HEK293T (cell line): ENCODE data around the gene BANF1.

Source experiments
- CTCF ChIA-PET: fragments of 350-600 bp; formaldehyde crosslinking; extraction: SDS; loops from one replicate; lab custom pipeline; 2021; ENCODE audit warnings: antibody characterized with exemption, inconsistent platforms; lab: Yijun Ruan, JAX
- POLR2A ChIA-PET: fragments of 350-600 bp; formaldehyde crosslinking; extraction: SDS; loops from one replicate; lab custom pipeline; 2020; ENCODE audit warnings: antibody characterized with exemption, inconsistent platforms; lab: Yijun Ruan, JAX
- DNase-seq: peaks from one replicate; pipeline ENCODE4 v3.0.0; 2012; ENCODE audit warnings: mixed read lengths; ENCODE audit errors: extremely low spot score
- ARNT ChIP-seq: fragments of 450-650 bp; IDR thresholded peaks from 2 replicates; pipeline ENCODE4 v1.6.1; 2017; ENCODE audit warnings: mild to moderate bottlenecking
- BHLHE40 ChIP-seq: fragments of 450-650 bp; IDR thresholded peaks from 2 replicates; pipeline ENCODE4 v1.6.1; 2016; ENCODE audit warnings: mild to moderate bottlenecking, moderate library complexity, borderline replicate concordance
- CTBP1 ChIP-seq: fragments of 450-650 bp; IDR thresholded peaks from 2 replicates; pipeline ENCODE4 v1.6.1; 2016; ENCODE audit warnings: borderline replicate concordance
- ELF4 ChIP-seq: fragments of 450-650 bp; IDR thresholded peaks from 2 replicates; pipeline ENCODE4 v1.6.1; 2017; ENCODE audit warnings: antibody characterized with exemption
- FOXA1 ChIP-seq: fragments of 450-650 bp; IDR thresholded peaks from 2 replicates; pipeline ENCODE4 v1.6.1; 2016; ENCODE audit warnings: mild to moderate bottlenecking
- FOXK2 ChIP-seq: fragments of 450-650 bp; IDR thresholded peaks from 2 replicates; pipeline ENCODE4 v1.6.1; 2016; ENCODE audit warnings: mild to moderate bottlenecking
- FOXM1 ChIP-seq: fragments of 450-650 bp; IDR thresholded peaks from 2 replicates; pipeline ENCODE4 v1.6.1; 2017; ENCODE audit warnings: mild to moderate bottlenecking, borderline replicate concordance
- HDGF ChIP-seq: fragments of 450-650 bp; IDR thresholded peaks from 2 replicates; pipeline ENCODE4 v1.6.1; 2017; ENCODE audit warnings: antibody characterized with exemption, borderline replicate concordance
- L3MBTL2 ChIP-seq: fragments of 450-650 bp; conservative IDR thresholded peaks from 2 replicates; pipeline ENCODE4 v1.6.1; 2016; ENCODE audit warnings: mild to moderate bottlenecking
- LEF1 ChIP-seq: fragments of 450-650 bp; IDR thresholded peaks from 2 replicates; pipeline ENCODE4 v1.6.1; 2017; ENCODE audit warnings: mild to moderate bottlenecking, borderline replicate concordance
- NFRKB ChIP-seq: fragments of 450-650 bp; IDR thresholded peaks from 2 replicates; pipeline ENCODE4 v1.6.1; 2016; ENCODE audit warnings: mild to moderate bottlenecking, moderate library complexity
- PKNOX1 ChIP-seq: fragments of 450-650 bp; IDR thresholded peaks from 2 replicates; pipeline ENCODE4 v1.6.1; 2016
- SP1 ChIP-seq: fragments of 450-650 bp; IDR thresholded peaks from 2 replicates; pipeline ENCODE4 v1.6.1; 2017
- SUZ12 ChIP-seq: fragments of 450-650 bp; IDR thresholded peaks from 2 replicates; pipeline ENCODE4 v1.6.1; 2016; ENCODE audit warnings: mild to moderate bottlenecking
- TARDBP ChIP-seq: fragments of 450-650 bp; IDR thresholded peaks from 2 replicates; pipeline ENCODE4 v1.6.1; 2016
- ZNF384 ChIP-seq: fragments of 450-650 bp; IDR thresholded peaks from 2 replicates; pipeline ENCODE4 v1.6.1; 2016

BANF1 gene

GRCh38 chr11:66047541-66048365 is 45.5 kb downstream of the BANF1 start:
- TF ChIP-seq SUZ12, result no peak
- TF ChIP-seq FOXK2, result no peak
- TF ChIP-seq TARDBP, result no peak
- TF ChIP-seq LEF1, result no peak
- TF ChIP-seq FOXM1, result no peak
- no peak for TF ChIP-seq SP1
- TF ChIP-seq CTBP1, result no peak
- no peak for TF ChIP-seq HDGF
- no peak for TF ChIP-seq PKNOX1
- no peak for TF ChIP-seq L3MBTL2
- no peak for TF ChIP-seq FOXA1
- no peak for TF ChIP-seq ARNT
- no peak for TF ChIP-seq ZNF384
- no peak for TF ChIP-seq ELF4
- no peak for TF ChIP-seq BHLHE40
- TF ChIP-seq NFRKB, result no peak
- DNase-seq, result no peak
- CTCF ChIA-PET, result interaction anchor here (1.6 kb wide), 1 partner anchor 25 kb away, joined by 5 read pairs; no protein-coding TSS in a partner anchor
- POLR2A ChIA-PET, result no interaction called here

- ChIA-PET CTCF (interaction anchor here (1.6 kb wide), 1 partner anchor 26 kb away, joined by 5 read pairs; no protein-coding TSS in a partner anchor), POLR2A (no interaction called here)
- no peak for DNase-seq
- TF ChIP-seq L3MBTL2, result no peak
- TF ChIP-seq FOXM1, result no peak
- TF ChIP-seq SP1, result no peak
- TF ChIP-seq ZNF384, result no peak
- TF ChIP-seq FOXA1, result no peak
- TF ChIP-seq NFRKB, result no peak
- no peak for TF ChIP-seq CTBP1
- TF ChIP-seq TARDBP, result no peak
- TF ChIP-seq PKNOX1, result no peak
- TF ChIP-seq HDGF, result no peak
- no peak for TF ChIP-seq FOXK2
- no peak for TF ChIP-seq ELF4
- TF ChIP-seq ARNT, result no peak
- no peak for TF ChIP-seq BHLHE40
- no peak for TF ChIP-seq LEF1
- no peak for TF ChIP-seq SUZ12
These were observed 46.4 kb downstream of the BANF1 start, which contains the start of gene GAL3ST3 for GRCh38 chr11:66048547-66049323. Gene GAL3ST3, minus strand, starts transcription at chr11:66049161. Its CDS starts 3,746 bp downstream, at chr11:66045415.

GRCh38 chr11:66050581-66051231 is 48.4 kb downstream of the BANF1 start:
- TF ChIP-seq L3MBTL2 (no peak), CTBP1 (no peak)
- no peak for DNase-seq
- CTCF ChIA-PET, result interaction anchor here (0.6 to 4.6 kb wide), 3 partner anchors 13 to 29 kb away, joined by 3 to 24 read pairs (median 4); no protein-coding TSS in a partner anchor
- POLR2A ChIA-PET, result interaction anchor here (4.9 kb wide), 1 partner anchor 18 kb away, joined by 34 read pairs; no protein-coding TSS in a partner anchor

- ChIA-PET POLR2A (interaction anchor here (1.0 to 4.9 kb wide), 9 partner anchors 10 to 248 kb away, joined by 3 to 34 read pairs (median 5); partner anchors contain the start of gene CCDC85B), CTCF (interaction anchor here (1.0 to 4.6 kb wide), 3 partner anchors 13 to 220 kb away, joined by 3 to 24 read pairs (median 3); no protein-coding TSS in a partner anchor)
- no peak for DNase-seq
- TF ChIP-seq FOXA1, result no peak
- TF ChIP-seq SP1, result no peak
- no peak for TF ChIP-seq CTBP1
- TF ChIP-seq SUZ12, result no peak
- TF ChIP-seq ZNF384, result no peak
- TF ChIP-seq TARDBP, result no peak
- no peak for TF ChIP-seq L3MBTL2
- TF ChIP-seq ARNT, result no peak
- no peak for TF ChIP-seq NFRKB
- TF ChIP-seq FOXK2, result no peak
- TF ChIP-seq LEF1, result no peak
- no peak for TF ChIP-seq HDGF
- TF ChIP-seq ELF4, result no peak
- TF ChIP-seq BHLHE40, result no peak
- no peak for TF ChIP-seq FOXM1
- TF ChIP-seq PKNOX1, result no peak
These were observed 49.1 kb downstream of the BANF1 start for GRCh38 chr11:66051371-66051765.
